Left cardiac atrium (tissue), 4 donors: ENCODE measurements around the gene HAUS1. TPM values are rescaled to one million over a fixed set of nuclear protein-coding genes. Genes with fewer than 3 reads are reported as not detected.
"Not testable (repeated sequence)": the region's sequence is repeated elsewhere in the genome, so short reads cannot be mapped to it uniquely, and the experiment has no call there.

Experiments used
- ATAC-seq, 2 donors: fragments of 200-7000 bp; cut with Tn5 transposase; one replicate each; pipeline ENCODE4 v1.9.1; 2020; ENCODE audit warnings: mild to moderate bottlenecking in 2 of 2, moderate library complexity in 2 of 2
- DNase-seq: peaks from one replicate; pipeline ENCODE4 v3.0.0-alpha.2; 2020
- intact Hi-C, 2 donors: fragments of 100-400 bp; cut with DNase I; formaldehyde crosslinking; loops; one replicate each; pipeline versions ENCODE4 v1.14.1 to v1.15.1; 2022 to 2023
- total RNA-seq, 2 donors: library from RNA; stranded (reverse); fragmentation: NEBNext Ultra II Directional; extraction: Animal tissue kit (Norgen Biotek cat#: 25700); gene quantifications; one replicate each; pipeline ENCODE4 v1.2.1, GENCODE V29; 2021
- donor health status: DM: no; HTN: yes; CAD: no.
- donor health status: DM: no; HTN: yes; CAD: no; lungs with severe emphysema.
- donor health status: DM: yes; HTN: yes; CAD: no.
- donor health status: Dilated cardiomyopathy.

The HAUS1 gene
- total RNA-seq, 2 donors from 2014 or later = 7.6 to 8.5 TPM

GRCh38 chr18:46073474-46074331, 30.5 kb upstream of the HAUS1 start:
- ATAC-seq (peak; percentile 16 to 32), DNase-seq (no peak)
- intact Hi-C loops = loop anchor here in 1 of 2 donors (10.0 kb wide), 1 partner anchor 99 kb away; no protein-coding TSS in a partner anchor

GRCh38 chr18:46079336-46079735, 24.8 kb upstream of the HAUS1 start:
- intact Hi-C loops = loop anchor here in 1 of 2 donors (10.0 kb wide), 1 partner anchor 105 kb away; no protein-coding TSS in a partner anchor
- no peak for DNase-seq
- ATAC-seq = no peak

GRCh38 chr18:46080156-46080555, 24.0 kb upstream of the HAUS1 start:
- no peak for DNase-seq
- no peak for ATAC-seq
- intact Hi-C loops = no loop called here

- DNase-seq (no peak), ATAC-seq (no peak)
- intact Hi-C loops = no loop called here
Observed at GRCh38 chr18:46084431-46084830, 19.8 kb upstream of the HAUS1 start.

- ATAC-seq, intact Hi-C loops, DNase-seq: not testable (repeated sequence)
Observed at GRCh38 chr18:46088501-46088900, 15.7 kb upstream of the HAUS1 start.

GRCh38 chr18:46095532-46095931, 8.7 kb upstream of the HAUS1 start:
- ATAC-seq (no peak), DNase-seq (no peak)
- intact Hi-C loops = no loop called here

GRCh38 chr18:46096651-46097300, 7.4 kb upstream of the HAUS1 start:
- no peak for DNase-seq
- intact Hi-C loops = no loop called here
- ATAC-seq = no peak

GRCh38 chr18:46097431-46097800, 6.8 kb upstream of the HAUS1 start:
- DNase-seq (no peak), ATAC-seq (peak; percentile 4 to 7)
- intact Hi-C loops = no loop called here

- DNase-seq (peak; percentile 89), ATAC-seq (peak; percentile 91 to 96)
- intact Hi-C loops = no loop called here
Observed at GRCh38 chr18:46097801-46098615, 6.2 kb upstream of the HAUS1 start, which contains the start of gene ATP5F1A. TSS of gene ATP5F1A (minus strand) at chr18:46098296. CDS start at chr18:46098231, 65 bp downstream.

- intact Hi-C loops = no loop called here
- no peak for DNase-seq
- no peak for ATAC-seq
Observed at GRCh38 chr18:46098616-46098933, 5.6 kb upstream of the HAUS1 start.

- ATAC-seq (no peak), DNase-seq (no peak)
- intact Hi-C loops = no loop called here
Observed at GRCh38 chr18:46099463-46099862, 4.7 kb upstream of the HAUS1 start.

GRCh38 chr18:46109386-46109785, 5.2 kb downstream of the HAUS1 start:
- ATAC-seq = no peak
- DNase-seq = no peak
- intact Hi-C loops = no loop called here

GRCh38 chr18:46110406-46110805, 6.2 kb downstream of the HAUS1 start:
- ATAC-seq (no peak), DNase-seq (no peak)
- intact Hi-C loops = no loop called here

GRCh38 chr18:46113751-46114150, 9.6 kb downstream of the HAUS1 start:
- intact Hi-C loops = no loop called here
- ATAC-seq = no peak

GRCh38 chr18:46126625-46127024, 22.4 kb downstream of the HAUS1 start:
- ATAC-seq, intact Hi-C loops, DNase-seq: not testable (repeated sequence)

More at GRCh38 chr18:46113751-46114150, 9.6 kb downstream of the HAUS1 start:
- DNase-seq = no peak

GRCh38 chr18:46130061-46130460, 25.9 kb downstream of the HAUS1 start:
- ATAC-seq (no peak), DNase-seq (no peak)
- intact Hi-C loops = no loop called here

GRCh38 chr18:46130549-46130948, 26.4 kb downstream of the HAUS1 start:
- DNase-seq, ATAC-seq, intact Hi-C loops: not testable (repeated sequence)

- ATAC-seq (no peak), DNase-seq (no peak)
- intact Hi-C loops = no loop called here
Observed at GRCh38 chr18:46133534-46133933, 29.3 kb downstream of the HAUS1 start.

- intact Hi-C loops = no loop called here
- DNase-seq = no peak
- peak; percentile 90 to 95 for ATAC-seq
Observed at GRCh38 chr18:46134920-46135675, 30.9 kb downstream of the HAUS1 start.
